Right lobe of liver (tissue), 4 donors: ENCODE data around the gene TBK1.

Source experiments
- CTCF ChIP-seq, 4 donors: fragments of 200-600 bp in 3 of 4; fragments of 450-650 bp in 1 of 4; IDR thresholded peaks; one replicate each; pipeline versions ENCODE4 v1.5.1 to v1.8.0; 2016 to 2022; ENCODE audit warnings: antibody characterized with exemption in 4 of 4, mild to moderate bottlenecking in 2 of 4
- POLR2A ChIP-seq: fragments of 450-650 bp; IDR thresholded peaks from one replicate; pipeline ENCODE4 v1.6.1; 2017; ENCODE audit warnings: antibody characterized with exemption, mild to moderate bottlenecking
- donor health status: DM: no; HTN: no; CAD: no.
- donor health status: DM: no; HTN: no; CAD: no.
- donor health status: DM: no; HTN: yes; CAD: no.

GRCh38 chr12:64457032-64457431 is 5.1 kb downstream of the TBK1 start:
- no peak for TF ChIP-seq CTCF (IDR thresholded peaks at IDR 0.05)
- no peak for TF ChIP-seq POLR2A
